ENCODE measurements around the gene SUCLA2. TPM values are rescaled to one million over a fixed set of nuclear protein-coding genes. Genes with fewer than 3 reads are reported as not detected.

Gene SUCLA2
- total RNA-seq, 1 donor from 2014 or later: 56.9 TPM

DNA sequence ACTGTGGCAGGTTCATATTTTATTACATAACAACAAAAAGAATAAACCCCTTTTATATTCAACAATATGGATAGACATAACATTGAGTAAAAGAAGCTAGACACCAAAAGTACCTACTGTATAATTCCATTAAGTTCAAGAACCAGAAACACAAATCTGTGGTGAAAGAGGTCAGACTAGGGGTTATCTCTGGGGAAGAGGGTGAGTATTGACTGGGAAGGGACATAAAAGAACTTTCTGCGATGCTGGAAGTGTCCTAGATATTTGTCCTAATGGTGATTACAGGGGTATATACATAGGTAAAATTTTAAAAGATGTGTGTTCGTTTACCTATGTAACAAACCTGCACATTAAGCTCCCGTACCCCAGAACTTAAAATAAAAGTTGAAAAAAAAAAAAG lies 103.0 kb downstream of the SUCLA2 start:
- Mint-ChIP-seq H3K27me3 (no peaks in the 10 kb centered on the region), H3K27ac (no peak overlapping the region), H3K4me3 (ENCODE audit: low read depth) (no peak overlapping the region), H3K9me3 (ENCODE audit: low read depth) (peaks cover 17% of the 10 kb centered on the region), H3K4me1 (ENCODE audit: low read depth) (peaks cover 14% of the 10 kb centered on the region), H3K36me3 (ENCODE audit: insufficient read depth) (peaks cover 8% of the 10 kb centered on the region)
- TF ChIP-seq, protein P1, sequence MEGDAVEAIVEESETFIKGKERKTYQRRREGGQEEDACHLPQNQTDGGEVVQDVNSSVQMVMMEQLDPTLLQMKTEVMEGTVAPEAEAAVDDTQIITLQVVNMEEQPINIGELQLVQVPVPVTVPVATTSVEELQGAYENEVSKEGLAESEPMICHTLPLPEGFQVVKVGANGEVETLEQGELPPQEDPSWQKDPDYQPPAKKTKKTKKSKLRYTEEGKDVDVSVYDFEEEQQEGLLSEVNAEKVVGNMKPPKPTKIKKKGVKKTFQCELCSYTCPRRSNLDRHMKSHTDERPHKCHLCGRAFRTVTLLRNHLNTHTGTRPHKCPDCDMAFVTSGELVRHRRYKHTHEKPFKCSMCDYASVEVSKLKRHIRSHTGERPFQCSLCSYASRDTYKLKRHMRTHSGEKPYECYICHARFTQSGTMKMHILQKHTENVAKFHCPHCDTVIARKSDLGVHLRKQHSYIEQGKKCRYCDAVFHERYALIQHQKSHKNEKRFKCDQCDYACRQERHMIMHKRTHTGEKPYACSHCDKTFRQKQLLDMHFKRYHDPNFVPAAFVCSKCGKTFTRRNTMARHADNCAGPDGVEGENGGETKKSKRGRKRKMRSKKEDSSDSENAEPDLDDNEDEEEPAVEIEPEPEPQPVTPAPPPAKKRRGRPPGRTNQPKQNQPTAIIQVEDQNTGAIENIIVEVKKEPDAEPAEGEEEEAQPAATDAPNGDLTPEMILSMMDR (IDR thresholded peaks at IDR 0.05; ENCODE audit: unreplicated experiment): no peak
- DNase-seq (ENCODE audit: low spot score, unreplicated experiment): no peak

DNA sequence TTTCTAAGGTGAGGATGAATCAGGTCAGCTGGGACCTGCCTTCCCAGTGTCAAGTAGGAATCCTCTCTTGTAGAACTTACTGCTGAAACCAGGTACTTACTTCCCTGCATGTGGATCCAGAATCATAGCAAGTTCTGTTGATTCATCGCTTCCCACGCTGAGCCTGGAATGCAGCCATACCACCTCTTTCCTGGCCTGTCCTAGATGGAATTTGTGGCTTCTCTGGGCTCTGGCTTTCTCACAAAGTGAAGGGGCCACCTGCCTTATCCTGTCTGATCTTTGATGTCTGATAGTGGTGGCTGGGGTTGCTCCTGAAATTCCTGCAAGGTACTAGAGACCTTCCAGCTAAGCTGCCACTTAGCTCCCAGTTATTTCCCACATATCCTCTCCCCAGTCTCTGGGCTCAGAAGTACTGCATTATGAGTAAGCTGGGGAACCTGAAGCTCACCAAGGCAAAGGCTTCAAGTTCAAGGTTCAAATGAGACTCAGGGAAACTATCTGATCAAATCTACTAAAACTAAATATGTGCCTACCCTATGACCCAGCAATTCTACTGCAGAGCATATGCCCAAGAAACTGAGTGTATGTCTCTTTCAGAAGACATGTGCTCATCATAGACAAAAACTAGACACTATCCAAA lies 103.5 kb downstream of the SUCLA2 start:
- Mint-ChIP-seq H3K36me3 (ENCODE audit: insufficient read depth) (peaks cover 8% of the 10 kb centered on the region), H3K4me3 (ENCODE audit: low read depth) (no peak overlapping the region), H3K9me3 (ENCODE audit: low read depth) (peaks cover 17% of the 10 kb centered on the region), H3K27me3 (no peaks in the 10 kb centered on the region), H3K27ac (no peak overlapping the region), H3K4me1 (ENCODE audit: low read depth) (peaks cover 12% of the 10 kb centered on the region)
- TF ChIP-seq, protein P1 (IDR thresholded peaks at IDR 0.05; ENCODE audit: unreplicated experiment): no peak
- no peak for DNase-seq (ENCODE audit: low spot score, unreplicated experiment)

DNA sequence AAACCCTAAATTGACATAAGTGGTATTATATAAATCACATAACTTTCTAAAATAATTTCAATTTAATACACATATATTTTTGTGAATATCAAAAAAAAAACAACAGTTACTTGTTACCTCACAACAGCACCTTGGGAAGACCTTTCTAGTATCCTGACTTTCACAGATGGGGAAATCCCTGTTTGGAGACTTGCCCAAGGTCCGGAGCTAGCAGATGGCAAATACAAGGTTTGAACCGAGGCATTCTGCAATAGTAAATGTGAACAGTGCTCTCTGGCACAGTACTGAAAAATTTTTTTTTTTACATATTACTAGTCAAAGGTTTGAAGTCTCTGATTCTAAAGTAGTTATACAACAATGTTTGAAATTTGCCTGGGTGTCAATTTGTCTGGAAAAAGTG lies 104.5 kb downstream of the SUCLA2 start:
- peaks cover 6% of the 10 kb centered on the region for H3K36me3 Mint-ChIP-seq (ENCODE audit: insufficient read depth)
- H3K9me3 Mint-ChIP-seq (ENCODE audit: low read depth): peaks cover 14% of the 10 kb centered on the region
- TF ChIP-seq, protein P1 (IDR thresholded peaks at IDR 0.05; ENCODE audit: unreplicated experiment): no peak
- H3K4me3 Mint-ChIP-seq (ENCODE audit: low read depth): no peak overlapping the region
- H3K27me3 Mint-ChIP-seq: no peaks in the 10 kb centered on the region
- H3K4me1 Mint-ChIP-seq (ENCODE audit: low read depth): peaks cover 12% of the 10 kb centered on the region
- no peak overlapping the region for H3K27ac Mint-ChIP-seq
- DNase-seq (ENCODE audit: low spot score, unreplicated experiment): no peak

DNA sequence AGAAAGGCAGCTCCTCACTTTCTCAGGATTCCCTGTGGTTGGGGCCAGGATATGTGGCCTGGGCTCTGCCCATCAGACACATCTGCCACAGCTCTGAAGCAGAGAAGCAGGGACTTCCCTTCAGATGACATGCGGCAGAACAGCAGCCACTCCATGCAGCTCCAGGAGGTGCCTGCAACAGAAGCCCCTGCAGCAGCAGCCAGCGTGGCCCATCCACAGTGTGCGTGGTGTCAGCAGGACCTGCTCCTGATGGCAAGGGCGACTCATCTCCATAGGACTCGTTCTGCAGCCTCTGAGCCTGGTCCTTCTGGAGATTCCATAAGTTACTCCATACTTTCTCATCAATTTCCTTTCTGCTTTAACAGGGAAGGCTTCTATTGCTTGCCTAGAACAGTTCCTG lies 105.0 kb downstream of the SUCLA2 start:
- TF ChIP-seq, protein P1 (IDR thresholded peaks at IDR 0.05; ENCODE audit: unreplicated experiment): no peak
- no peaks in the 10 kb centered on the region for H3K27me3 Mint-ChIP-seq

DNA sequence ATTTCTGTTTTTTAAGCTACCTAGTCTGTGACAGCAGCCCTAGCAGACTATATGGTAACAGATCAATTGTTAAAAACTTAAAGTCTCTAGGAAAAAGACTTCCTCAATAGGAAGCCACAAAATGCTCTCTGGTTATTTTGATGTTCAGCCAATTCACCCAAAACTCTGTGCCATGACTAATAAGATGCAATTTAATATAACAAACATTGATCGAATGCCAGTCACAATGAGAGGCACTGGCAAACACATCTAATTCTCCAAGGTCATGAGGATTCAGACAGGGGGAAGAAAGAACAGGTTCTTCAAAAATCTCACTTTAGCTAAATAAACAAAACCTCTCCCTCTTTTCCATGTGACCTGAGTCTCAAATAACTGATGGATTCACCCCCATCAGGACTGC lies 107.5 kb downstream of the SUCLA2 start:
- no peaks in the 10 kb centered on the region for H3K27me3 Mint-ChIP-seq
- H3K4me3 Mint-ChIP-seq (ENCODE audit: low read depth): no peak overlapping the region
- no peaks in the 10 kb centered on the region for H3K36me3 Mint-ChIP-seq (ENCODE audit: insufficient read depth)
- no peak for DNase-seq (ENCODE audit: low spot score, unreplicated experiment)
- TF ChIP-seq, protein P1 (IDR thresholded peaks at IDR 0.05; ENCODE audit: unreplicated experiment): no peak
- no peaks in the 10 kb centered on the region for H3K9me3 Mint-ChIP-seq (ENCODE audit: low read depth)
- H3K27ac Mint-ChIP-seq: no peak overlapping the region
- H3K4me1 Mint-ChIP-seq (ENCODE audit: low read depth): peaks cover 12% of the 10 kb centered on the region

More for the DNA sequence above, 105.0 kb downstream of the SUCLA2 start:
- Mint-ChIP-seq H3K4me3 (ENCODE audit: low read depth) (no peak overlapping the region), H3K36me3 (ENCODE audit: insufficient read depth) (peaks cover 6% of the 10 kb centered on the region), H3K27ac (no peak overlapping the region), H3K9me3 (ENCODE audit: low read depth) (peaks cover 13% of the 10 kb centered on the region), H3K4me1 (ENCODE audit: low read depth) (peaks cover 12% of the 10 kb centered on the region)
- DNase-seq (ENCODE audit: low spot score, unreplicated experiment): no peak

Other genes with a start within 250 kb of the SUCLA2 start
- 28.9 and 30.7 TPM in 2 replicates for gene NUDT15, start 36.5 kb upstream of the SUCLA2 start, total RNA-seq
- 56.1 and 59.2 TPM in 2 replicates for gene MED4, start 93.8 kb upstream of the SUCLA2 start, total RNA-seq
- gene ITM2B, start 231.9 kb upstream of the SUCLA2 start, total RNA-seq: 196 and 207 TPM in 2 replicates

All from progenitor cell of endocrine pancreas (in vitro differentiated cells).